NCI-H128 (cell line): ENCODE results near the gene GOT1.

Source experiments
- DNase-seq: peaks from one replicate; lab custom pipeline; 2025; ENCODE audit not compliant: unreplicated experiment; lab: John Stamatoyannopoulos, UW

Gene GOT1

DNA sequence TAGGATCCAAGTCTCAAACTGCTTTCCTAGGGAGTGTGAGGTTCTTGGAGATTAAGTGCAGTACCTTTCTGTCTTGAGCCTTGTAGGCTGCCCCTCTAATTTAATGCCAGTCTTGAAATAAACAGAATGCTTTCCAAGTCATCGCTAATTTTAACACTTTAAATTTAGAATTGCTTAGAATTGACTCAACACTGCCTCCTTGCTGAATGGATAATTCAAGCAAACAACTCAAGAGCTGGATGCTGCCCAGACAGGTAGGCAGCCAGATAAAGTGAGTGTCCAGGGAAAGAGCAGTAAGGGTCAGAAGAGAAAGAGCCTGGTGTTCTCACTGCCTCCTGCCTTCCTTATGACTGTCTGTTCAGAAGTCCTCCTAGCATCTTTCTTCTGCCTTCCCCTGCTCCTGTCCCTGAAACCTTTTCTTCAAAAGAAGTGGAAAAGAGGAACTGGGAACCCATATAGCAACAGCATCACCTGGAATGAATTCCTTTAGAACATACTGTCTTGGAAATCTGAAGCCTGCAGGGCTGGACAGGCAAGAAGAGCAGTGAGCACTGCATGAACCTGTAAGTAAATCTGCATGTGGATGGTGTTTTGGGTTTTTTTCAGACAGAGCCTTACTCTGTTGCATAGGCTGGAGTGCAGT, 3.1 kb upstream of the GOT1 start:
- DNase-seq, result no peak

GRCh38 chr10:99432881-99433280, 2.5 kb upstream of the GOT1 start:
- DNase-seq, result no peak

GRCh38 chr10:99432047-99432446, 1.6 kb upstream of the GOT1 start:
- DNase-seq, result no peak

- DNase-seq, result no peak
Measured at GRCh38 chr10:99431190-99431760, 851 bp upstream of the GOT1 start.

- DNase-seq, result no peak
Measured at GRCh38 chr10:99430116-99430450, 341 bp downstream of the GOT1 start.

GRCh38 chr10:99429517-99430095, 818 bp downstream of the GOT1 start:
- DNase-seq, result no peak

DNA sequence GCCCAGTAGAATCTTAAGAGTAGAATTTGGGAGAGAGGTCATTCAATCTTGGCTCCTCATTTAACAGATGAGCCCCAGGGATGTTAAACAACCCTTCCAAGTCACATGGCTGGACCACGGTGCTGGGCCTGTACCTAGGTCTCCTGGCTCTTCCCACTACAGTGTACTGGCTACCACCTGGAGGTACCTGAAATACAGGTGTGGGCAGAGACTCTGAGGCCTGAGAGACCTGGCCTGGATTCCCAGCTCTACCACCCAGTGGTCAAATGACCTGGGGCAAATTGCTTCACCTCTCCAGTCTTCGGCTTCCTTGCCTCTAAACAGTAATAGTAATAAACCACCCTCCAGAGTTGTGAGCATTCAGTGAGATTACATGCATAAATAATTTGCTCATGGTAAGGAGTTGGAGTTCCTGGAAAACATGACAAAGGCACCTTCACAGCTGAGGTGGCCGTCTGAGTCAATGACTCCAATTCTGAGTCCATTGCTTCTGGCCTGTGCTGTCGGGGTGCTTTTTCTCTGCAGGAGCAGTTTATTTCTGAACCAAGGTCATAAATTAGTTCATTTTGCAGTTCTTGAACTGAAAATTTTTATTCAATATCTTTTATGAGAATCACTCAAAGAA, 2.7 kb downstream of the GOT1 start:
- no peak for DNase-seq

GRCh38 chr10:99426689-99427088, 3.7 kb downstream of the GOT1 start:
- no peak for DNase-seq

GRCh38 chr10:99425204-99425603, 5.2 kb downstream of the GOT1 start:
- DNase-seq, result no peak

- DNase-seq, result no peak
Measured at GRCh38 chr10:99424656-99425055, 5.8 kb downstream of the GOT1 start.

DNA sequence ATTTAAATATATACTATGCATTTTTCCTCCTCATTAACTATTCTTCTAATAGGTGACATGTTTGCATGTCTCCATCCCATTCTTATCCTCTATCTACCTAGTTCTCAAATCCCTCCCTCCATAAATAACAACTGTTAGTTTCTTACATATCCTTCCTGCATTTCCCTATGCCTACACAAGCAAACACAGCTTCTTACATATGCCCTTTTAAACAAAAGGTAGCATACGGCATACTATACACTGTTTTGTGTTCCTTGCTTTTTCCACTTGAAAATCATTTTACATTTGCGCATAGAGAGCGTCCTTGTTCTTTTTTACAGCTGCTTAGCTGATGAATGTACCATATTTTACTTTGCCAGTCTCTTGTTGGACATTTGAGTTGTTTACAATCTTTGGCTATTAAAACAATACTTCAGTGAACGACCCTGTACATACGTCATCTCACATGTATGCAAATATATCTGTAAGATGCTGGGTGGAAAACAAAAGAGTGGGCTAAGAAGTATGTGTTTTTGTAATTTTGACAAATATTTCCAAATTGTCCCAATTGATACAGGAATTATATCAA, 7.8 kb downstream of the GOT1 start:
- DNase-seq, result no peak

GRCh38 chr10:99421233-99421739, 9.1 kb downstream of the GOT1 start:
- no peak for DNase-seq

- no peak for DNase-seq
Measured at GRCh38 chr10:99419688-99420087, 10.7 kb downstream of the GOT1 start.

DNA sequence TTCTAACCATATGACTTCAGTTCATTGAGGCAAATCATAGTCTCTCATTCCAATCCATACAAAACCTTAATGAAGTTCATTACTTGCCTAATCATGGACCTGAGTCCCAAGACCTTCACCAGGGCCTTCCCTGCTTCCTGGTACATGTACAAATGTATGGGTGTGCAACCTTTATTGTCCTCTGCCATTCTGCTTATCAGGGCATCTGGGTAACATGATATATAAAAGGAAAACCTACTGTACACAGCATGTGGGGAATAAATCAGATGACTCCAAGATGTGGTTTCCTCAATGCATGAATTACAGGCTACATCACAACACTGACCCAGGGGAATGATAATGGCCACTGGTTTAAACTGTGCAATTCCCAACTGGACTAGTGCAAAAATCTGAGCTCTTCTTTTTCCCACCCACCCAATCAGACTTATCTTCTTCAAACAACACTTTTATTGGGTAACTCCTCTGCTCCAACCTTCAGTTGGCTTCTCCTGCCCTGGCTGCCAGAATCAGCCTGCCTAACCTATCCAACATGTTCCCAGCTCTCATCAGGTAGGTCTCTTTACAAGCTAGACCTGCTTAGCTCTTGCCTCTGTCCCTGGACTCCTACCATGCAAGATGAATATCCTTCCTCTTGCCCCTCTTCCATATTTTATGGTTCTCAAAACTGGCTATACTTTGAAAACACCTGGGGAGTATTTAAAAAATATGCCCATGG, 11.4 kb downstream of the GOT1 start:
- DNase-seq, result no peak

DNA sequence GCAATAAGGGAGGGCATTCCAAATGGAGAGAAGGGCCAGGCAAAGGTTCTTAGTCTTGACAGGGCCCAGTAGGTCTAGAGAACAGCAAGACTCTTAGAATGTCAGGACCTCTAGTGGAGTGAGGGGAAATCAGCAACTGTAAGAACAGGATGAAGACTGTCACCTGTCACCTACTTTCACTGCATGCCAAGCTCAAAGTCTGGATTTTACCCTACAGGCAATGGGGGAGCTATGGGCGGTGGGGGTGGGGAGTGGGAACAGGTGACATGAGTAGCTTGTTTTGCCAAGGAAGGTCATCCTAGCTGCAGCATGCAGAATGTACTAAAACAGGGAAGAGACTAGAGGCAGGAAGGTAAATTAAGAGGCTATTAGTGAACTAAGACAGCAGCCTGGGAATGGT, 18.3 kb downstream of the GOT1 start:
- no peak for DNase-seq

- no peak for DNase-seq
Measured at GRCh38 chr10:99411546-99411945, 18.9 kb downstream of the GOT1 start.

- no peak for DNase-seq
Measured at GRCh38 chr10:99410876-99411275, 19.5 kb downstream of the GOT1 start.

DNA sequence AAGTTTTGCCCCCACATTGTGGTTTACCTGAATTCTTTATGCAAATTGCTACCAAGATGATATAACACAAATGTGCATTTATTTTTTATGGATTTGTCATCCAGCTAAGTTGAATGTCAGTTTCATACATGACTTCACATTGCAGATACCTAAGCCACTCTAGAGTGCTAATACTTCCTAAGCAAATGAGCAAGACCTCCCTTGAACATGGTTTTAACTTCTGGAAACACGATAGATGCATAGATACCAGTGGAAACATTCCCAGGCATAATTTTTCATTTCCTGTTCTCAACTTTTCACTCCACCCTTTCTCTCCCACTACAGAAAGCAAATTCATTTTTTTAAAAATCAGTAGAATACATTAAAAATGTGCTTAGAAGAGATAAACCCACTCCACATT, 20.3 kb downstream of the GOT1 start:
- no peak for DNase-seq

DNA sequence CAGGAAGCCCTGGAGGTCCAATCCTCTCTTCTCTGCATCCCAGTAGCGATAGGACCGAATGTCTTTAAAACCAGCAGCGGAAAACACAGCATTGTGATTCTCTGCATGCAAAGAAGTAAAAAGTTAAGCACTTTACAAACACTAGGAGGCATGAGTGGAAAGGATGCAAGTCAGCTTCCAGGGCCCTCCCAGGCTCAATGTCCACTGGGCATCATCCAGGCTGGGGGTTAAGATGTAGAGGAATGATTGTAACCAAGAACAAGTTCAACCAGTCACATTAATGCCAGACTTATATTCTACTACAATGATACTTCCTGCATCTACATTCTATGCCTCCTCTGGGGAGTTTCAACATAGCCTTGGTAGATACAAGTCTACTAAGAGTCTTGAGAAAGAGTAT, 24.3 kb downstream of the GOT1 start:
- DNase-seq, result no peak

GRCh38 chr10:99403674-99404073, 26.8 kb downstream of the GOT1 start:
- no peak for DNase-seq

DNA sequence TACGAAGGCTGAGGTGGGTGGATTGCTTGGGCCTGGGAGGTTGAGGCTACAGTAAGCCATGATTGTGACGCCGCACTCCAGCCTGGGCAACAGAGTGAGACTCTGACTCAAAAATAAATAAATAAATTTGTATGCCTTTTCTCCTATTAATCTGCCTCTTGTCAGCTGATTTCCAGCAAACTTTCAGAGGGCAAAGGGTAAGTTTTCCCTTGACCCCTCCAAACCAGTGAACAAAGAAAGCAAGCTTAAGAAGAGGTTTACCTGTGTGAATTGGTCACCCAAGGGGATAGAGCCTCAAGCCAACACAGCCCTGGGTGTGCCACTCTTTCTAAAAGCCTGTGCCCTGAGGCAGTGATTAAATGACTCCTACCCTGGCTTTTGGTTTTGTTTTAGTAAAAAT, 30.8 kb downstream of the GOT1 start:
- no peak for DNase-seq
